Jurkat, Clone E6-1 (cell line): ENCODE results near the gene GPR3.
"Not testable (repeated sequence)": the region's sequence is repeated elsewhere in the genome, so short reads cannot be mapped to it uniquely, and the experiment has no call there.

Source experiments
- DNase-seq: peaks from one replicate; pipeline ENCODE4 v3.0.0-alpha.2; 2011; ENCODE audit warnings: low read depth, low spot score
- H3K4me3 ChIP-seq: 2 replicates; pipeline ENCODE4 v1.5.1; 2011; ENCODE audit warnings: mild to moderate bottlenecking, low read length, control low read depth, moderate library complexity

The GPR3 gene

DNA sequence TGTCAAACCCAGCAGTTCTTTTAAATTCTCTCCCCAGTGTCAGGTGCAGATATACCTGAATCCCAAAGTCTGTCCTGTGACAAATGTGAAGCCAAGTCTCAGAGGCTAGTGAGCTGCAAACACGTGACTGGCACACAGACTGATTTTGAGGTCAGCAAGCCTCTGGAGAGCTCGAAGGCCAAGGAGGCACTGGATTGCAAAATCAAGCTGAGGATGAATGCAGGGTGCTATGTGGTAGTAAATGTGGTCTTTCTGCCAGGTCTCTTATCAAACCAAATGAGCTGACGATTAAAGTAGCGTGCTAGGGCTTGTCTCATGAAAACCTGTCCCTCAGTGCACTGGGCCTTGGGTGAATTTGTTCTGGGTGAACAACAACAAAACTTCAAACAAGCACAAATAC, 20.6 kb downstream of the GPR3 start:
- DNase-seq = no peak
- H3K4me3 ChIP-seq = no peak overlapping the region

DNA sequence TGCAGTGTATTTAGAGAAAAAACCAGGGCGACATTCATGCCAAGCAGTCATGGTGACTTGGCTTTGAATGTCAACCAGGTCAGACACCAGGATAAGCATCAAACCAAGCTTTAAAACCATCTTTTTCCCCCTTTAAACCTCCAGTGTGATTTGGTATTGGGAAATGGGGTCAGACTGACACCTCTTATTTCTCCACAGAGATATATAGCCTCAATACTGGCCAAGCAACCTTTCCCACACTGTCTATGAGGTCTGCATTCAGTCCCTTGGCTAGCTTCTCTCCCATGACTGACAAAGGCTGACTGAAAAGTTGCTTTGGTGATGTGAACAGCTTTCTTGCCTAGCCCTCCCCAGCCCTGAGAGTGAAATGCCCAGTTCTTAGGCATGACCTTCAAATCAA, 21.7 kb downstream of the GPR3 start:
- H3K4me3 ChIP-seq = no peak overlapping the region
- DNase-seq = no peak

- peak; percentile 73 for DNase-seq
- no peak overlapping the region for H3K4me3 ChIP-seq
Observed at GRCh38 chr1:27416387-27417111, 24.1 kb downstream of the GPR3 start.

DNA sequence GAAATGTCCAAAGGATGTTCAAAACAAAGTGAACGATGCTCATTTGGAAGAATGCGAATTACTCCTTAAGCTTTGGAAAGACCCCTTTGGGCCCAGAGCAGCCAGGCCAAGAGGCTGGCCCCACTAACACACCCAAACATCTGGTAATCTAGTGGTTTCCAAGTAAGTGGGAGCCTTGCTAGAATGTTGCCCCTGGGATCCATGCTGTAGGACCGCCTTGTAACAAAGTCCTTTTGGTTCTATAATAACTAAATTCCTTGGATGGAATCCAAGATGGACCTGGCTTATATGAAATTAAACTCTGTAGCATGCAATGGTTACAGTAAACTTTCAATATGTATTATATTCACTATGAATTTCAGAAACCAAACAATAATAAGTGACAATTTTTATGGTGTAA, 25.3 kb downstream of the GPR3 start:
- no peak for DNase-seq

DNA sequence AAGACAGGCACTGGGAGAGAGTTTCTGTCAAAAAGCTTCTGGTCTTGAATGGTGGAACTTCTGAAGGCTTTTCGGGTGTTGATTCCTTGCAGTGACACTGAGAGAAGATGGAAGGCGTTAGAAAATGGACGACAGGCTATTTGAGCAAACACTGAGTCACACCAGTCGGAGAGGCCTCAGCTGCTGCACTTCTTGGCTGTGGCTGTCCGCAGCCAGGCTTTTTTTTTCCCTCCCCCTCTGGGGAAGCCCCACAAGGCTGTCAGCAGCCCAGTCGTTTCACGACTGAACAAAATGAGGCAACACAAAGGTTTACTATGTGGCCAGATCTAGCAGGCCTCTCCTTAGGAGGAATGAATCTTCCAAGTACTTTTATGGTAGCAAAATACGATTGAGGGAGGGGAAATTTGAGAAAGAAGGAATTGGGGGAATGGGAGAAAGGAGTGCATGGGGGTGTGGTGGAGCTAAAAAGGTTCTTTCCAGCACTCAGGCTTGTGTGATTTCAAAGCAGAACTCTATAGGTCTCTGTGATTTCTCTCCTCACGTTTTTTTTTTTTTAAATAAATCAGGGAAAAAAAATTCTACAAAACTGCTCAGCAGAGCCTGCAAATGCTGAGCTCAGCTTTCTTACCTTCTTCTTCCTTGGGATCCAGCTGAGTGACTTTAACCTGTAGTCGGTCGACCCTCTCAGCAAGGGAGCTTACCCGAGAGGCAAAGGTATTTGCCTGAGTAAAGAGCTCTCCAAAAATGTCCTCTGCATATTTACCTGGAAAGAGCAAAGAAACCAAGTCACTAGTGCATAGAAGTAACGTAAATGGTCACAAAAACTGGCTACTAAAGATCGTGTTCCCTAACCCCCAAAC, 26.1 kb downstream of the GPR3 start:
- no peak overlapping the region for H3K4me3 ChIP-seq
- DNase-seq = no peak

More for the DNA sequence above, 25.3 kb downstream of the GPR3 start:
- no peak overlapping the region for H3K4me3 ChIP-seq

DNA sequence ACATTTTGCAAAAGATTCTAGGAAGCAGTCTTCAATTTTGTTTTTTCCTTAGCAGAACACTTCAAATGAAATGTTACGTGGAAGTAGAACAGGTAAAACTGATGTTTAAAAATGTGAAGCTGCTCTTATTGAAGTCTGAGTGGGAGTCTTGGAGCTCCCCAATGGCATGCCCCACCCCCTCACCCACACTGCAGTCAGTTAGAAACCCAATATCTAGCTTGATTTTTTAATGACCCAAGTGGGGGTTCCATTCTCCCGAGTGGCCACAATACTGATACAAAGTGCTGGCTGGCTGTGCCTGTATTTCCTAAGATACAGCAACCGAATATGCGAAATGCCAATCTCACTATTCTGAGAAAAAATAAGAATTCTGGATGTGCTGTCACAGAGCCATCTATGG, 31.3 kb downstream of the GPR3 start:
- no peak for DNase-seq
- no peak overlapping the region for H3K4me3 ChIP-seq

DNA sequence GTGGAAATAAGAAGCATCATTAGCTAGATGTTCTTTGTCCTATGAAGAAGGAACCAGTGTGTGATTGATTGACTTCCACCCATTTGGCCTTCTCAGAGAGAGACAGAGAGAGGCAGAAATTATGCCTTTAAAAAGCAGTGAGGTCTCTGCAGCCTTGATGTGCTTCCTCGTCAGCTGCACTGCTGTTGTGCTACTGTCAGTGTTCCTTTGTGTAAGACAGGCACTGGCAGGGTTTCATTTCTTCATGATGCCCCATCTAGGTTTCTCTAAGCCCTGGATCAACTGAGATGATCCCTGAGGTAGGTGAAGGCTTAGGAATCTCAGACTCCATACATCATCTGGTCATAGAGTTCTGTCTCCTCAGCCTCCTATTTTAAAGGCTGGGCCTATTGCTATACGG, 34.9 kb downstream of the GPR3 start:
- no peak overlapping the region for H3K4me3 ChIP-seq
- DNase-seq = no peak

- peak overlapping the region; percentile 42 for H3K4me3 ChIP-seq
- DNase-seq = no peak
Observed at GRCh38 chr1:27427816-27428315, 35.4 kb downstream of the GPR3 start.

DNA sequence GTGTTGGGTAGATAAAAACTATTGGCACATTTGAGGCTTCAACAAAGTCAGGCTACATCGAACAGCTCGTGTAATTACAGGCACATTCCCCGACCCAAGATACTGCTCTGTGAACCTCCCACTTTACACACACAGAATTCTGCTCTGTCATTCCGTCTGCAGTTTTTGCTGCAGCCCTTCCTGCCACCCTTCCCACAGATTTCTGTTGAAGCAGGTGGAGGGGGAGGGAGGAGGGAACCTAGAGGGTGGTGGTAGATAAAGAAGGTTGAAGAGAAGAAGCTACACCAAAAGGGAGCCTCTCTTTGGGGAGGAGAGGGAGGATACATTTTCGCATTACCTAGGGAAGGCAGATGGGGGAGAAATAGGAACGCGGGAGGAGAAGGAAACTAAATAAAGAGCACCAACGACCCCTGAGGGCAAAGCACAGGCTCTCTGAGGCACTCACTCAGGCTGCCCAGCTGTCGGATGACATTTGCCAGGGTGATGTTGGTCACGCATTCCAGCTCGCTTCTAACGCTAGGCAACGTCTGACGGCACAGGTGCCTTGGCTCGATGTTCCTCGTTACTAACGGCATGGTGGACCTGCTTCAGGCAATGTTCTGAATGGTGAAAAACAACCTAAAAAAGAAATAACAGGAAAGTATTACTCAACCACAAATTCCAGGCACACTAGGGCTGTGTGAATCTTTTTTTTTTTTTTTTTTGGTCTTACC, 36.0 kb downstream of the GPR3 start:
- H3K4me3 ChIP-seq = peak overlapping the region; percentile 42
- DNase-seq = peak; percentile 88

DNA sequence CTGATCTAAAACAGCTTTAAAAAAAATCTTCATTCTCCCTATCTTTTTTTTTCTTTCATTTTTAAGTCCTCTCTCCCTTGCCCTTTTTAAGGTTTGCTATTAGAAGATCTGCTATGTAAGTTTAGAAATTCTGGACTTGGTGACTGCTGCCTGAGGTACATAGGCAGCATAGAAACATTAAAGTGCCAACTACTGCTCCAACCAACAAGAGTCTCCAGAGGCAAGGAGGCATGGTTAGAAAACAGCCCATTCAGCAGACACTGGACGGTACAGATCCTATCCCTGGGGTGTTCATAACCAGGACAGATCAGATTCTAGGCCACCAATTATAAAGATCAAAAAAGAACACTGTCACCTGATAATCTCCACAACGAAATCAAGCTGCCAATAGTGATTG, 36.6 kb downstream of the GPR3 start:
- no peak for DNase-seq
- peak overlapping the region; percentile 42 for H3K4me3 ChIP-seq

DNA sequence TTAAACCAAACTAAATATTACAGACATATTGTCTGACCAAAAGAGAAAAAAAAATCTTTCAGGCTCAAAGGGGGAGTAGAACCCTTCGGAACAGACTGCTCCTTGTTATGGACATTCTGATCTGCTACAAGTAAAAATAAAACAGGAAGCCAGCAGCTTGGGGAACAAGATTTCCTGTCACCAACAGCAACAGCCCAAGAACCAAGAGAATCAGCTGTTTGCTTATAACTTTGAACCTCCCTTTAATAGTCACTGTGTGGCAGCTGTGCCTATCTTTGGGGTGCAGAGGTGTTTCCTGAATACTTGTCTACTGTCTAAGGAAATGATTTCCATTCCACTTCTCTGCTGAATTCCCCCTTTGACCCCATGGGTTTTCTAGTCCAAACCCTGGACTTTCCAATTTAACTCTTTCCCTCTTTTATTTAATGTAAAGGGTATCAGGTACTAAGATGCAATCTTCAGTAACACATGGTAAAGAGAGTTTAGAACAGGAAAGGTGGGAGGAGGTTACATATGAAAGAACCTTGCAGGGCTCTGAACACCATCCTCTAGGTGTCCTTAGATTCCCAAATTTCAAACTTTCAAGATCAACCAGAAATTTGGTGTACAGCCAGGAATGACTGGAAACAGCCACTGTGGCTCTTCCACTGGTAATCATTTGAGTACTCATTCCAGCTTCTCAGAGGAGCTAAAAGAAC, 38.6 kb downstream of the GPR3 start:
- peak overlapping the region; percentile 9; the same call in 1 of the 2 replicates for H3K4me3 ChIP-seq
- DNase-seq = peak; percentile 80

GRCh38 chr1:27431601-27431940, 39.1 kb downstream of the GPR3 start:
- DNase-seq = no peak
- H3K4me3 ChIP-seq = no peak overlapping the region

DNA sequence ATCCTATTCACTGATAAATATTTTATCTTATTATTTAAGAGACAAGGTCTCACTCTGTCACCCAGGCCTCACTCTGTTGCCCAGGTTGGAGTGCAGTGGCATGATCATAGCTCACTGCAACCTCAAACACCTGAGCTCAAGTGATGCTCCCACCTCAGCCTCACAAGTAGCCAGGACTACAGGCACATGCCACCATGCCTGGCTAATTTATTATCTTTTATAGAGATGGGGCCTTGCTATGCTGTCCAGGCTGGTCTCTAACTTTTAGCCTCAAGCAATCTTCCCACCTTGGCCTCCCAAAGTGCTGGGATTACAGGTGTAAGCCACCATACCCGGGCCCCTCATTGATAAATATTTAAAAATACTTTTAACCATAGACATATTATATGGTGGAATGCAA, 40.3 kb downstream of the GPR3 start:
- not testable (repeated sequence) for DNase-seq, H3K4me3 ChIP-seq

GRCh38 chr1:27433706-27434105, 41.3 kb downstream of the GPR3 start:
- no peak overlapping the region for H3K4me3 ChIP-seq
- no peak for DNase-seq

DNA sequence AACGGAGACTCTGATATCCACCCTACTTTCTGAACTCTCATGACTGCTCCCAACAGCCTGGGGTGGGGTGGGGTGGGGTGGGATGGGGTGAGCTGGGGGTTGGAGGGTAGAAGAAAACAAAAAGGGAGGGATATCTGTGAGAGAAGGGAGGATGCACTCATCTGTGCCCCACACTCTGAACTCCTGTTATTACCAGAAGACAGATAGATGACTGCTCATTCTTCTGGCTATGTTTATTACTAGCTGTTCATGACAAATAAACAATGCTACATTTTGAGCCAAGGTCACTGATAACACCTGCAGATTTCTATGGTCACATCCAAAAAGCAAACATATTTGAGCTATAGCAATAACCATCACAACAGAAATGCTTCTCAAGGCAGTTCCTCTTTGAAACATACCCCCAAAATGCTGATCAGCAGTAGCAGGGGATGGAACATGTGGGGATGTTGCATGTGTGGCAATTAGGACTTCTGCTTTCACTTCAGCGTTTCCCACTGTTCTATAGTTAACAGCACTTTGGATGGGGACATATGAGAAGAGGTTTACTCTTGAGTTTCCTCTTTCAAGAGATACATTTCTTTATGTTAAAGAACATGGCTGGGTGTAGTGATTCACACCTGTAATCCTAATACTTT, 43.3 kb downstream of the GPR3 start:
- peak overlapping the region; percentile 13 for H3K4me3 ChIP-seq
- DNase-seq = no peak

DNA sequence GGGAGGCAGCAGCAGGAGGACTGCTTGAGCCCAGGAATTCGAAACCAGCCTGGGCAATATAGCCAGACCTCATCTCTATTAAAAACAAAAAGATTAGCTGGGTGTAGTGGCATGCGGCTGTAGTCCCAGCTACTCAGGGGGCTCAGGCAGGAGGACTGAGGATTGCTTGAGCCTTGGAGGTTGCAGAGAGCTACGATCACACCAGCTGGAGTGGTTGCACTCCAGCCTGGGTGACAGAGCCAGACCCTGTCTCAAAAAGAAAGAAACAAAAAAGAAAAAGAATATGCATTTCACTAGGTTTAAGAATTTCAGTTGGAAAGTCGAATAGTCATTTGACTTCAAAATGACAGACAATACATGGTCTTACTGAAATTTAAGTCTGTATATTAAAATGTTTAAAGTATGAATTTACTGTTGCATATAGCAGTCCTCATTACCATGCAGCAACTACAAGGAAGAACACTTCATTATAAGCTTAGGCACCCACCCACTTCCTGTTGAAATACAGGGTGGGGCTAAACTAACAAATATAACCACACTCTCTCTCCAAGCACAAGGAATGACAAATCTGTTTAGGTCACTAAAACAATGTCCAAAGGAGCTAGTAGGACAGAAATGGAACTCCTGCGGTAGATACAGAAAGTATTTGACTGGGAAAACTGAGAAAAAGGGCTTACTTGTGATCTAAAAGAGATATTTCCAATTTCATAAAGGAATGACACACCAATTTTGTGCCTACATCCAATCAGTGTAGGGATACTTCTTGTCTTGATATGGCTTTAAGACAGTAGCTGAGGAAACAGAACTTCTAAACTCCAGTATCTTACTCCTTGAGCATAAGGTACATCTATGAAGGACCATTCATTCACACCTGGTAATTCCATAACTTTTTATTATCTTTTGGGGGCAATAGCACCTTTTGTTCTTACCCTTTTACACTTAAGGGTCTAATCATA, 44.1 kb downstream of the GPR3 start:
- DNase-seq = peak; percentile 71
- peak overlapping the region; percentile 13 for H3K4me3 ChIP-seq

DNA sequence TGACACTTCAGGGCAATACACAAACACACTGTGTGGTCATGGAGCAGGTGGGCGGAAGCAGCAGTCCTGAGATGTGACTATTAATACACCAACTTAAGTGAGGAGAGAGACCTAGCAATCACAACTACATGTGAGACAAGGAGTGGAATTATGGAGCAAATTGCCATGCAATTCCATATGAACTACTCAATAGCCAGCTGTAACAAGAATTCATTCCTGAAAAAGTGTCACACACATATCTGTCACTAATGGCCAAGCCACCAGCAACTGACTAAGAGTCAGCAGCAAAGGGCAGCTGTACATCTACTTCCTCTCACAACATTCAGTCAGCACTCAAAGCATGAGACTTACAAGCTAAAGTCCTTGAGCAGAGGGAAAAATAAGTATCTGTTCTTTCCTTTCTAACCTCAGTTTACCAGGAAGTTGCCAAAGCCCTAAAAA, 46.2 kb downstream of the GPR3 start:
- H3K4me3 ChIP-seq = no peak overlapping the region
- DNase-seq = no peak

GRCh38 chr1:27439150-27439549, 46.7 kb downstream of the GPR3 start:
- no peak for DNase-seq
- no peak overlapping the region for H3K4me3 ChIP-seq
